Measurements from ENCODE around the gene FSTL5.

The FSTL5 gene

DNA sequence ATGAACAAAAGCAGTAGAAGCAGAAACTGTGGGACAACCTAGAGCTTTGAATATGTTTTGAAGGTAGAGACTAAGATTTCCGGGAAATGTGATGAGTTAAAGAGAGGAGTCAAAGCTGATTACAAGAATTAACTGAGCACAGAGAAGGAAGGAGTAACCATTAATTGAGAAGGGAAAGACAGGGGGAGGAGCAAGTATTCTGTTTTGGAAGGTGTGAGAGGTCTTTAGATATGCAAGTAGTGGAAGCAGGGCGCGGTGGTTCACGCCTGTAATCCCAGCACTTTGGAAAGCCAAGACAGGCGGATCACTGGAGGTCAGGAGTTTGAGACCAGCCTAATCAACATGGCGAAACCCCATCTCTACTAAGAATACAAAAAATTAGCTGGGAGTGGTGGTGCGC is 171.5 kb downstream of the FSTL5 start:
- no peak for TF ChIP-seq TCF12 (IDR thresholded peaks at IDR 0.05; ENCODE audit: low read depth)
- no peak for TF ChIP-seq TEAD4 (IDR thresholded peaks at IDR 0.05)
- no peak for TF ChIP-seq ZBTB7A (IDR thresholded peaks at IDR 0.05; ENCODE audit: low read depth)

DNA sequence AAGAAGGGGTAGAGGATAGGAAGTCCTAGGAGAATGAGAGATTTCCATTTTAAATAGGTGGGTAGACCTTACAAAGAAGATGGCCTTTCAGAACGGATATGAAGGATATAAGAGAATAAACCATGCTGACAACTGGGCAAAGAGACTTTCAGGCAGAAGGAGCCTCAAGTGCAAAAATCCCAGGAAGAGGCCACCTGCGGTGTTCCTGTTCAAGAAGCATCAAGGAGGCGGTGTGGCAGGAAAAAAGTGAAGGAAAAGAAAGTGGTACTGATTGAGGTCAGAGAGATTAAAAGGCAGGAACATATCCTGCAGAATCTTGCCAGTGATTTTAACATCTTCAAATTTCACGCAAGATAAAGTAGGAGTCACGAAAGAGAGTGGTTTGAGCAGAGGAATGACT is 172.0 kb downstream of the FSTL5 start:
- TF ChIP-seq TCF12 (IDR thresholded peaks at IDR 0.05; ENCODE audit: low read depth) (no peak), CREB1 (IDR thresholded peaks at IDR 0.05; ENCODE audit: low read depth) (no peak), YY1 (IDR thresholded peaks at IDR 0.05; ENCODE audit: low read depth) (no peak), RAD21 (IDR thresholded peaks at IDR 0.05; ENCODE audit: low read depth) (no peak), EGR1 (IDR thresholded peaks at IDR 0.05) (no peak), FOXM1 (IDR thresholded peaks at IDR 0.05; ENCODE audit: borderline replicate concordance, low read depth) (no peak), MAX (IDR thresholded peaks at IDR 0.05) (no peak), TAF1 (IDR thresholded peaks at IDR 0.05; ENCODE audit: low read depth) (no peak), EP300 (IDR thresholded peaks at IDR 0.05; ENCODE audit: borderline replicate concordance) (no peak), TEAD4 (IDR thresholded peaks at IDR 0.05) (no peak), CEBPB (IDR thresholded peaks at IDR 0.05) (no peak), ZBTB7A (IDR thresholded peaks at IDR 0.05; ENCODE audit: low read depth) (no peak), NFIC (IDR thresholded peaks at IDR 0.05) (no peak)
- TF ChIP-seq, protein P1, sequence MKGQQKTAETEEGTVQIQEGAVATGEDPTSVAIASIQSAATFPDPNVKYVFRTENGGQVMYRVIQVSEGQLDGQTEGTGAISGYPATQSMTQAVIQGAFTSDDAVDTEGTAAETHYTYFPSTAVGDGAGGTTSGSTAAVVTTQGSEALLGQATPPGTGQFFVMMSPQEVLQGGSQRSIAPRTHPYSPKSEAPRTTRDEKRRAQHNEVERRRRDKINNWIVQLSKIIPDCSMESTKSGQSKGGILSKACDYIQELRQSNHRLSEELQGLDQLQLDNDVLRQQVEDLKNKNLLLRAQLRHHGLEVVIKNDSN (IDR thresholded peaks at IDR 0.05), result no peak
- TF ChIP-seq, protein P2, sequence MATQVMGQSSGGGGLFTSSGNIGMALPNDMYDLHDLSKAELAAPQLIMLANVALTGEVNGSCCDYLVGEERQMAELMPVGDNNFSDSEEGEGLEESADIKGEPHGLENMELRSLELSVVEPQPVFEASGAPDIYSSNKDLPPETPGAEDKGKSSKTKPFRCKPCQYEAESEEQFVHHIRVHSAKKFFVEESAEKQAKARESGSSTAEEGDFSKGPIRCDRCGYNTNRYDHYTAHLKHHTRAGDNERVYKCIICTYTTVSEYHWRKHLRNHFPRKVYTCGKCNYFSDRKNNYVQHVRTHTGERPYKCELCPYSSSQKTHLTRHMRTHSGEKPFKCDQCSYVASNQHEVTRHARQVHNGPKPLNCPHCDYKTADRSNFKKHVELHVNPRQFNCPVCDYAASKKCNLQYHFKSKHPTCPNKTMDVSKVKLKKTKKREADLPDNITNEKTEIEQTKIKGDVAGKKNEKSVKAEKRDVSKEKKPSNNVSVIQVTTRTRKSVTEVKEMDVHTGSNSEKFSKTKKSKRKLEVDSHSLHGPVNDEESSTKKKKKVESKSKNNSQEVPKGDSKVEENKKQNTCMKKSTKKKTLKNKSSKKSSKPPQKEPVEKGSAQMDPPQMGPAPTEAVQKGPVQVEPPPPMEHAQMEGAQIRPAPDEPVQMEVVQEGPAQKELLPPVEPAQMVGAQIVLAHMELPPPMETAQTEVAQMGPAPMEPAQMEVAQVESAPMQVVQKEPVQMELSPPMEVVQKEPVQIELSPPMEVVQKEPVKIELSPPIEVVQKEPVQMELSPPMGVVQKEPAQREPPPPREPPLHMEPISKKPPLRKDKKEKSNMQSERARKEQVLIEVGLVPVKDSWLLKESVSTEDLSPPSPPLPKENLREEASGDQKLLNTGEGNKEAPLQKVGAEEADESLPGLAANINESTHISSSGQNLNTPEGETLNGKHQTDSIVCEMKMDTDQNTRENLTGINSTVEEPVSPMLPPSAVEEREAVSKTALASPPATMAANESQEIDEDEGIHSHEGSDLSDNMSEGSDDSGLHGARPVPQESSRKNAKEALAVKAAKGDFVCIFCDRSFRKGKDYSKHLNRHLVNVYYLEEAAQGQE (IDR thresholded peaks at IDR 0.05; ENCODE audit: low read depth), result no peak

GRCh38 chr4:161990721-161991120 is 173.1 kb downstream of the FSTL5 start:
- TF ChIP-seq, protein P2 (IDR thresholded peaks at IDR 0.05; ENCODE audit: low read depth), result no peak
- TF ChIP-seq EGR1 (IDR thresholded peaks at IDR 0.05), result no peak

GRCh38 chr4:161988946-161989345 is 174.9 kb downstream of the FSTL5 start:
- TF ChIP-seq TAF1 (IDR thresholded peaks at IDR 0.05; ENCODE audit: low read depth), result no peak
- TF ChIP-seq MAX (IDR thresholded peaks at IDR 0.05), result no peak
- TF ChIP-seq EP300 (IDR thresholded peaks at IDR 0.05; ENCODE audit: borderline replicate concordance), result no peak
- TF ChIP-seq, protein P2 (IDR thresholded peaks at IDR 0.05; ENCODE audit: low read depth), result no peak
- TF ChIP-seq RAD21 (IDR thresholded peaks at IDR 0.05; ENCODE audit: low read depth), result no peak
- no peak for TF ChIP-seq FOXM1 (IDR thresholded peaks at IDR 0.05; ENCODE audit: borderline replicate concordance, low read depth)
- no peak for TF ChIP-seq TEAD4 (IDR thresholded peaks at IDR 0.05)
- no peak for TF ChIP-seq EGR1 (IDR thresholded peaks at IDR 0.05)
- TF ChIP-seq CREB1 (IDR thresholded peaks at IDR 0.05; ENCODE audit: low read depth), result no peak
- TF ChIP-seq NFIC (IDR thresholded peaks at IDR 0.05), result no peak
- TF ChIP-seq CEBPB (IDR thresholded peaks at IDR 0.05), result no peak
- TF ChIP-seq, protein P1 (IDR thresholded peaks at IDR 0.05), result no peak
- no peak for TF ChIP-seq TCF12 (IDR thresholded peaks at IDR 0.05; ENCODE audit: low read depth)
- no peak for TF ChIP-seq ZBTB7A (IDR thresholded peaks at IDR 0.05; ENCODE audit: low read depth)
- TF ChIP-seq YY1 (IDR thresholded peaks at IDR 0.05; ENCODE audit: low read depth), result no peak

GRCh38 chr4:161987611-161988010 is 176.2 kb downstream of the FSTL5 start:
- no peak for TF ChIP-seq EGR1 (IDR thresholded peaks at IDR 0.05)
- no peak for TF ChIP-seq ZBTB7A (IDR thresholded peaks at IDR 0.05; ENCODE audit: low read depth)
- TF ChIP-seq MAX (IDR thresholded peaks at IDR 0.05), result no peak
- TF ChIP-seq TEAD4 (IDR thresholded peaks at IDR 0.05), result no peak
- TF ChIP-seq, protein P1 (IDR thresholded peaks at IDR 0.05), result no peak
- no peak for TF ChIP-seq RAD21 (IDR thresholded peaks at IDR 0.05; ENCODE audit: low read depth)
- TF ChIP-seq EP300 (IDR thresholded peaks at IDR 0.05; ENCODE audit: borderline replicate concordance), result no peak
- TF ChIP-seq CREB1 (IDR thresholded peaks at IDR 0.05; ENCODE audit: low read depth), result no peak

All from Ishikawa (cell line).